ENCODE results near the gene CFAP77. TPM values are rescaled to one million over a fixed set of nuclear protein-coding genes. Genes with fewer than 3 reads are reported as not detected.

The CFAP77 gene
- total RNA-seq, 2 experiments from 2014 or later = not detected

GRCh38 chr9:132487980-132488535, 78.0 kb downstream of the CFAP77 start:
- Mint-ChIP-seq H3K36me3 (ENCODE audit: low read depth) (no peaks in the 10 kb centered on the region), H3K4me1 (peaks cover 24% of the 10 kb centered on the region), H3K27me3 (peaks cover 48% of the 10 kb centered on the region), H3K27ac (peak overlapping the region; percentile 80), H3K4me3 (peak overlapping the region; percentile 33), H3K9me3 (no peaks in the 10 kb centered on the region)
- no peak for DNase-seq
- ChIA-PET POLR2A (no interaction called here), CTCF (interaction anchor here (1.5 kb wide), 1 partner anchor 9 kb away, joined by 3 read pairs; no protein-coding TSS in a partner anchor)

- H3K4me3 Mint-ChIP-seq = no peak overlapping the region
- DNase-seq = no peak
- H3K4me1 Mint-ChIP-seq = peaks cover 24% of the 10 kb centered on the region
- no peak overlapping the region for H3K27ac Mint-ChIP-seq
- no peaks in the 10 kb centered on the region for H3K36me3 Mint-ChIP-seq (ENCODE audit: low read depth)
- CTCF ChIA-PET = interaction anchor here (1.5 kb wide), 1 partner anchor 10 kb away, joined by 3 read pairs; no protein-coding TSS in a partner anchor
- no peaks in the 10 kb centered on the region for H3K9me3 Mint-ChIP-seq
- peaks cover 49% of the 10 kb centered on the region for H3K27me3 Mint-ChIP-seq
- POLR2A ChIA-PET = interaction anchor here (0.5 kb wide), 1 partner anchor 141 kb away, joined by 3 read pairs; no protein-coding TSS in a partner anchor
These were observed 78.6 kb downstream of the CFAP77 start for GRCh38 chr9:132488626-132489025.

GRCh38 chr9:132489536-132489935, 79.5 kb downstream of the CFAP77 start:
- Mint-ChIP-seq H3K9me3 (no peaks in the 10 kb centered on the region), H3K4me1 (peaks cover 24% of the 10 kb centered on the region), H3K4me3 (no peak overlapping the region), H3K27ac (no peak overlapping the region), H3K36me3 (ENCODE audit: low read depth) (no peaks in the 10 kb centered on the region), H3K27me3 (peaks cover 48% of the 10 kb centered on the region)
- CTCF ChIA-PET = interaction anchor here (1.5 kb wide), 1 partner anchor 10 kb away, joined by 3 read pairs; no protein-coding TSS in a partner anchor
- no peak for DNase-seq
- POLR2A ChIA-PET = no interaction called here

- Mint-ChIP-seq H3K27me3 (peaks cover 35% of the 10 kb centered on the region), H3K27ac (no peak overlapping the region)
- POLR2A ChIA-PET = no interaction called here
These were observed 84.8 kb downstream of the CFAP77 start for GRCh38 chr9:132494857-132495256.

GRCh38 chr9:132497731-132498130, 87.7 kb downstream of the CFAP77 start:
- H3K36me3 Mint-ChIP-seq (ENCODE audit: low read depth) = no peaks in the 10 kb centered on the region
- no peak overlapping the region for H3K4me3 Mint-ChIP-seq
- no peak overlapping the region for H3K27ac Mint-ChIP-seq
- no peaks in the 10 kb centered on the region for H3K4me1 Mint-ChIP-seq
- peaks cover 23% of the 10 kb centered on the region for H3K27me3 Mint-ChIP-seq
- DNase-seq = no peak
- CTCF ChIA-PET = interaction anchor here (1.3 to 1.8 kb wide), 4 partner anchors 8 to 17 kb away, joined by 3 to 5 read pairs (median 4); no protein-coding TSS in a partner anchor
- no peaks in the 10 kb centered on the region for H3K9me3 Mint-ChIP-seq
- POLR2A ChIA-PET = no interaction called here

More at GRCh38 chr9:132494857-132495256, 84.8 kb downstream of the CFAP77 start:
- Mint-ChIP-seq H3K9me3 (no peaks in the 10 kb centered on the region), H3K4me1 (no peaks in the 10 kb centered on the region), H3K4me3 (no peak overlapping the region), H3K36me3 (ENCODE audit: low read depth) (no peaks in the 10 kb centered on the region)
- CTCF ChIA-PET = no interaction called here
- DNase-seq = no peak

GRCh38 chr9:132498531-132499210, 88.7 kb downstream of the CFAP77 start:
- CTCF ChIA-PET = interaction anchor here (1.8 kb wide), 1 partner anchor 10 kb away, joined by 5 read pairs; no protein-coding TSS in a partner anchor
- no peak for DNase-seq

GRCh38 chr9:132499251-132499650, 89.2 kb downstream of the CFAP77 start:
- ChIA-PET CTCF (no interaction called here), POLR2A (no interaction called here)
- Mint-ChIP-seq H3K27me3 (peaks cover 19% of the 10 kb centered on the region), H3K9me3 (no peaks in the 10 kb centered on the region), H3K36me3 (ENCODE audit: low read depth) (no peaks in the 10 kb centered on the region), H3K4me3 (no peak overlapping the region), H3K27ac (no peak overlapping the region), H3K4me1 (no peaks in the 10 kb centered on the region)
- no peak for DNase-seq

More at GRCh38 chr9:132498531-132499210, 88.7 kb downstream of the CFAP77 start:
- Mint-ChIP-seq H3K36me3 (ENCODE audit: low read depth) (no peaks in the 10 kb centered on the region), H3K4me3 (no peak overlapping the region), H3K9me3 (no peaks in the 10 kb centered on the region), H3K27me3 (peaks cover 22% of the 10 kb centered on the region), H3K27ac (no peak overlapping the region), H3K4me1 (no peaks in the 10 kb centered on the region)
- POLR2A ChIA-PET = no interaction called here

- POLR2A ChIA-PET = no interaction called here
These were observed 90.2 kb downstream of the CFAP77 start for GRCh38 chr9:132500193-132500592.

GRCh38 chr9:132502480-132502879, 92.5 kb downstream of the CFAP77 start:
- CTCF ChIA-PET = interaction anchor here (0.5 kb wide), 1 partner anchor 1444 kb away, joined by 3 read pairs; no protein-coding TSS in a partner anchor
- H3K4me3 Mint-ChIP-seq = no peak overlapping the region
- H3K36me3 Mint-ChIP-seq (ENCODE audit: low read depth) = no peaks in the 10 kb centered on the region
- POLR2A ChIA-PET = no interaction called here
- H3K9me3 Mint-ChIP-seq = no peaks in the 10 kb centered on the region
- peaks cover 10% of the 10 kb centered on the region for H3K4me1 Mint-ChIP-seq
- peaks cover 8% of the 10 kb centered on the region for H3K27me3 Mint-ChIP-seq
- H3K27ac Mint-ChIP-seq = no peak overlapping the region
- DNase-seq = no peak

More at GRCh38 chr9:132500193-132500592, 90.2 kb downstream of the CFAP77 start:
- H3K9me3 Mint-ChIP-seq = no peaks in the 10 kb centered on the region
- DNase-seq = no peak
- H3K4me1 Mint-ChIP-seq = no peaks in the 10 kb centered on the region
- H3K27me3 Mint-ChIP-seq = peaks cover 15% of the 10 kb centered on the region
- no peaks in the 10 kb centered on the region for H3K36me3 Mint-ChIP-seq (ENCODE audit: low read depth)
- CTCF ChIA-PET = no interaction called here
- H3K4me3 Mint-ChIP-seq = no peak overlapping the region
- no peak overlapping the region for H3K27ac Mint-ChIP-seq

- Mint-ChIP-seq H3K4me3 (no peak overlapping the region), H3K36me3 (ENCODE audit: low read depth) (no peaks in the 10 kb centered on the region), H3K4me1 (peaks cover 14% of the 10 kb centered on the region), H3K9me3 (no peaks in the 10 kb centered on the region), H3K27me3 (peaks cover 8% of the 10 kb centered on the region), H3K27ac (no peak overlapping the region)
- ChIA-PET POLR2A (no interaction called here), CTCF (interaction anchor here (0.5 kb wide), 1 partner anchor 1445 kb away, joined by 3 read pairs; no protein-coding TSS in a partner anchor)
- DNase-seq = no peak
These were observed 93.1 kb downstream of the CFAP77 start for GRCh38 chr9:132503116-132503515.

GRCh38 chr9:132504488-132504887, 94.5 kb downstream of the CFAP77 start:
- POLR2A ChIA-PET = no interaction called here
- Mint-ChIP-seq H3K27ac (no peak overlapping the region), H3K27me3 (peaks cover 8% of the 10 kb centered on the region), H3K9me3 (no peaks in the 10 kb centered on the region), H3K4me1 (peaks cover 14% of the 10 kb centered on the region), H3K36me3 (ENCODE audit: low read depth) (no peaks in the 10 kb centered on the region), H3K4me3 (no peak overlapping the region)
- DNase-seq = no peak
- CTCF ChIA-PET = no interaction called here

- CTCF ChIA-PET = interaction anchor here (1.1 to 1.3 kb wide), 3 partner anchors 8 to 81 kb away, joined by 3 read pairs; no protein-coding TSS in a partner anchor
- Mint-ChIP-seq H3K27me3 (peaks cover 8% of the 10 kb centered on the region), H3K4me1 (peaks cover 14% of the 10 kb centered on the region), H3K9me3 (no peaks in the 10 kb centered on the region), H3K27ac (no peak overlapping the region), H3K36me3 (ENCODE audit: low read depth) (no peaks in the 10 kb centered on the region), H3K4me3 (no peak overlapping the region)
- POLR2A ChIA-PET = no interaction called here
- no peak for DNase-seq
These were observed 96.1 kb downstream of the CFAP77 start for GRCh38 chr9:132505991-132506655.
